ENCODE data around the gene KIF1A. TPM values are rescaled to one million over a fixed set of nuclear protein-coding genes. Genes with fewer than 3 reads are reported as not detected.
"Not testable (repeated sequence)": the region's sequence is repeated elsewhere in the genome, so short reads cannot be mapped to it uniquely, and the experiment has no call there.

Gene KIF1A
- total RNA-seq, 1 donor from 2014 or later: 0.12 TPM

GRCh38 chr2:240848900-240849680 lies 29.1 kb upstream of the KIF1A start:
- ATAC-seq: no peak

DNA sequence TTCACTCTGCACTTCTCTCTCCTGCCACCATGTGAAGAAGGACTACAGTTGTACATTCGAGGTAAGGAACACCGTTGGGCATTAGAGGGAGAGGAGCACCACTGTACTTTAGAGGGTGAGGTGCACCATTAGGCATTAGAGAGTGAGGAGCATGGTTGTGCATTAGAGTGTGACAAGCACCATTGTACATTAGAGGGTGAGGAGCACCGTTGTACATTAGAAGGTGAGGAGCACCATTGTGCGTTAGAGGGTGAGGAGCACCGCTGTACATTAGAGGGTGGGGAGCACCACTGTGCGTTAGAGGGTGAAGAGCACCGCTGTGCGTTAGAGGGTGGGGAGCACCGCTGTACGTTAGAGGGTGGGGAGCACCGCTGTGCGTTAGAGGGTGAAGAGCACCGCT lies 27.8 kb upstream of the KIF1A start:
- ATAC-seq: no peak

DNA sequence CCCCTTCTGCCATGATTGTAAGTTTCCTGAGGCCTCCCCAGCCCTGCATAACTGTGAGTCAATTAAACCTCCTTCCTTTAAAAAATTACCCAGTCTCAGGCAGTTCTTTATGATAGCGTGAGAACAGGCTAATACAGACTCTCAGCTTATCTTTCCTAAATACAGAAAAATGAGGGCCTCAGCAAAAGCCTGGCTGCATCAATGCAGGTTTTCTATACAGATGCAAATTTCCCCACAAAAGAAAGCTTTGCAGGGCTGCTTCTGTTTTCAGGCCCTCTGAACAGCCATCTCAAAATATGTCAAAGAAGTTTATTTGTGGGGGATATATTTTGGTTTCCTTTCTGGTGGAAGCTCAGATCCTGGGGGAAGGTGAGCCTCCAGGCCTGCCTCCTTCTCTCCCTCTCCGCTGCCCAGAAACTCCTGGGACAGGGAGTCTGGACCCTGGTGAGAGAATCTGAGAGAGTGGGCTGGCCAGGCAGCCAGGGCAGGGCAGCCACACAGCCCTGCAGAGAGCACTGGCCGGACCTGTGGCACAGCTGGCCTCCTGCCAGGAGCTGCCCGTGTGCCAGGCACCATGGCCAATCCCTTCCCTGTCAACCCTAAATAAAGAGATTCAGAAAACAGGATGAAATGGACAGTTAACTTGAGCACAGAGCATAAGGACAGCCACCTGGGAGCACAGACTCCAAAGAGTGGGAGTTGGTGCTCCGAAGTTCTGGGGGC lies 27.0 kb upstream of the KIF1A start:
- no peak for ATAC-seq

GRCh38 chr2:240846309-240846708 lies 26.3 kb upstream of the KIF1A start:
- not testable (repeated sequence) for ATAC-seq

- peak; percentile 60 for ATAC-seq
Measured at GRCh38 chr2:240840435-240841060, 20.5 kb upstream of the KIF1A start.

DNA sequence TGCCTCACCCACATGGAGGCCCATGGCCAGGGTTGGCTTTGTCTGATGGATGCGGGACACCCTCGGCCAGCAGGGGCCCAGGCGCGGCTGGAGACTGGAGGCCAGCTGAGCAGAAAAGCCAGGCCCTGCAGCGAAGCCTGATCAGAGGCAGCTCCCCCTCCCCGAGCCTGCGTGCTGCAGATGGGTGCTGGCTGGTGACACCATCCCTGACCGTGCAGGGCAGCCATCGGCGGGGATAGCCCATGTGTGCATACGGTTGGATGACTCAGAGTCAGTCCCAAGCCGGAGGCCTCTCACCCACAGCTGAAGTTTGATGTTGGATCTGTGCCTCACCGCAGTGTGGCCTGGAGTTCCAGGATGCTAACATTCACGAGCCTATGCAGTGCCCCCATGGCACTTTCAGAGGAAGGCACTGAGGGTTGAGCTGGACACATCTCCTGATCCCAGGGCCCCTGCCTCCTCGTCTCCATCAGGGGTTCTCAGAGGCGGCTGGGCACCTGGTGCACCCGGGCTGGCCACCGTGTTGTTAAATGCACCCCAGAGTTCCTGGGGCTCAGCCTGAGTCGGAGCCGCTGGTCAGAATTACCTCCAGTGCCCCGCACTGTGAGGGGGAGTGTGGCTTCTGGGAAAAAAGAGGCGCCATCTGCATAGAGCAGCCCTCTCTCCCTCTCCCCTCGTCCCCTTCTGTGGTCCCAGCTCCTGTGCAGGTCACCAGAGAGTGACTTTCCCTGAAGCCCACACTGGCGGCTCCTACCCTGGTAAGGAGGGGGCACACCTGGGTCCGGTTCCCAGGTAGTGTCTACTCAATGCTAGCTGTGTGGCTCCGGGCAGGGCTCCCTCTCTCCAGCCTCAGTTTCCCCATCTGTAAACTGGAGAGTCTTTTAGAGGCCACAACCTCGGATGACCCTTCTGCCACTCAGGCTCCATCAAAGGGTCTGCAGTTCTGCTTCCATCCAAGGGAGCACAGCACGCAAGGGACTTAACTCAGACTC lies 19.4 kb upstream of the KIF1A start:
- ATAC-seq: no peak

- no peak for ATAC-seq
Measured at GRCh38 chr2:240837621-240838020, 17.6 kb upstream of the KIF1A start.

GRCh38 chr2:240836781-240837467 lies 16.9 kb upstream of the KIF1A start:
- ATAC-seq: no peak

- ATAC-seq: no peak
Measured at GRCh38 chr2:240835528-240835927, 15.5 kb upstream of the KIF1A start.

DNA sequence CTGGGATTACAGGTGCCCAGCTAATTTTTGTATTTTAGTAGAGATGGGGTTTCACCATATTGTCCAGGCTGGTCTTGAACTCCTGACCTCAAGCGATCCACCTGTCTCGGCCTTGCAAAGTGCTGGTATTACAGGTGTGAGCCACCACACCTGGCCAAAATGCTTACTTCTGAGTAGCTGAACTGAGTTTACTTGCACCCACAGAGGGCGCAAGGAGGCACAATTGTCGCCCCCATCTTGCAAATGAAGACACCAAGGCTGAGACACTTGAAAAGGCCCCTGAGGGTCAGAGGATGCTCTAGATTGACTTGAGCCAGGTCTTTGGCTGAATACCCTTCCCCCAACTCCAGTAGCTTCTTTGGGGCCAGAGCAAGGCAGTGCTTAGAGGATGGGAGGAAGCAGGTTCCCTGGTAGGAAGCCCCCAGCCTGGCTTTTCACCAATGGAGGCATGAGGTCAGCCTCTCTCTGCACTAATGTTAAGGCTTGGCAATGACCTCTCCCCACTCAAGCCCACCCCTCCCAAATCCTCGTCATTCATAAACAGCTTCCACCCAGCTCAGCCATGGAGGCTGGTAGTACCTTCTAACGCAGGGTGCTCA lies 14.5 kb upstream of the KIF1A start:
- no peak for ATAC-seq

DNA sequence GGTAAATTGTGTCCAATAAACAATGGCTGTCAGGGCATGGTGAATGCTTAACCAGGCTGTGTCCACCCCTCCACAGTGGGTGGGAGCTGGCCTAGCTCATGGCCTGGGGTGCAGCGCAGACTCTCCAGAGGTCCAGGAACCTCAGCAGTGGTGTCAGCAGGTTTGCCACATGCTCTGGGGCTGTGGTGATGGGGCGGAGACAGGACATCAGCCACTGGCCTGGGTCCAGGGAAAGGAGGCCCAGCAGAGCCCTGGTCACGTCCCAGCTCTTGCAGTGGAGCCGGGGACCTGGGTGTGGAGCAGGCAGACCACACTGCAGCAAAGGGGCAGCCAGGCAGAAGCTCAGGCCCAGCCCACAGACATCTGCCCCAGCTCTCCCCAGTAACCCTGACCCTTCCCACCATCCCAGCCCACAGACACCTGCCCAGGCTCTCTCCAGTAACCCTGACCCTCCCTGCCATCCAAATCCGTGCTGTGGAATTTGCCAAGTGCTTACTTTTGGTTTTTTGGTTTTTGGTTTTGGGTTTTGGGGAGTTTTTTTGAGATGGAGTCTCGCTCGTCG lies 13.8 kb upstream of the KIF1A start:
- no peak for ATAC-seq

DNA sequence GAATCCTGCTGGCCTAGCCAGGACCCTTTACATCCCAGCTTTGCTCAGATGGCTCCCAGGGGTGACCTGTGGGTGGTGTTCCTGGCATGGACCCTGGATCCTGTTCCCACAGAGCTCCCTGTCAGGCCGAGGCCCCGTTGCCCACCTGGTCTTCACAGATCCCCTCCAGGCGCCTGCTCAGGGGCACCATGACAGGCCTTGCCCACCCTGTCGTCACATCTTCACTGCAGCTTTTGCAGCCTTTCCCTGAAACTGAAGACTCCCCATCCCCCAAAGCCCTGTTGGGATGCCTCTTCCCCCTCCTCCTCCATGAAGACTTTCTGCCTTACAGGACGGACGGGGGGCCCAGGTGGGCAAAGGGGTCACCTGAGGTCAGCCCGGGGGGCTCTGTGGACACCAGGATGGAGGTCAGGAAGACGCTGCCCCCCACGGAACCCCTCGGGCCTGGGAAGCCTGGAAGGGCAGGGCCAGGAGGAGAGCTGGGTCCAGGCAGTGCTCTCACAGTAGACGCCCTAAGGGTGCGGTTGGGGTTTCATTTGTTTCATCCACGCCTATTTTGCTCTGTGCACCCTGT lies 13.0 kb upstream of the KIF1A start:
- ATAC-seq: peak; percentile 6

GRCh38 chr2:240832205-240832727 lies 12.2 kb upstream of the KIF1A start:
- peak; percentile 94 for ATAC-seq

DNA sequence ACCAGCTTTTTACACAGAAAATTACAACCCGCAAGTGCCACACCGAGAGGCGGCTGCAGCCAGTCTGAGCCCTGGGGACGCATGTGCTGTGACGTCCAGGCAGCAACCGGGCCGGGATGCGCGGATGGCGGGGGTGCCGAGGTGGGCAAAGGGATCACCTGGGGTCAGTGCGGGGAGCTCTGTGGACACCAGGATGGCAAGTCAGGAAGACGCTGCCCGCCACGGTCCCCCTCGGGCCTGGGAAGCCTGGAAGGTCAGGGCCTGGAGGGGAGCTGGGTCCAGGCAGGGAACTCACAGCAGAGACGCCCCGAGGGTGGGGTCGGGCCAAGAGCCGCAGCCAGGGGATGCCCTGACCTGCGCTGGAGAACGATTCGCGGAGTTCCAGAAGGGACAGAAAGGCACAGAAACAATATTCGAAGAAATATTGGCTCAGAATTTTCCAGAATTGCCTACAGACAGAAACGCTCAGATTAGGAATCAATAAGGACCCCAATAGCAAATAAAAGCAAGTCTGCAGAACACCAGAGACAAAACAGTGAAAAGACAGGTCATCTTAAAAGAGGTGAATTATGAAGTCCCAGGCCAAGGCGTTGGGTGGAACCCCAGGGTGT lies 11.7 kb upstream of the KIF1A start:
- ATAC-seq: no peak

GRCh38 chr2:240825476-240825875 lies 5.5 kb upstream of the KIF1A start:
- no peak for ATAC-seq

- ATAC-seq: no peak
Measured at GRCh38 chr2:240823449-240824336, 3.7 kb upstream of the KIF1A start.

DNA sequence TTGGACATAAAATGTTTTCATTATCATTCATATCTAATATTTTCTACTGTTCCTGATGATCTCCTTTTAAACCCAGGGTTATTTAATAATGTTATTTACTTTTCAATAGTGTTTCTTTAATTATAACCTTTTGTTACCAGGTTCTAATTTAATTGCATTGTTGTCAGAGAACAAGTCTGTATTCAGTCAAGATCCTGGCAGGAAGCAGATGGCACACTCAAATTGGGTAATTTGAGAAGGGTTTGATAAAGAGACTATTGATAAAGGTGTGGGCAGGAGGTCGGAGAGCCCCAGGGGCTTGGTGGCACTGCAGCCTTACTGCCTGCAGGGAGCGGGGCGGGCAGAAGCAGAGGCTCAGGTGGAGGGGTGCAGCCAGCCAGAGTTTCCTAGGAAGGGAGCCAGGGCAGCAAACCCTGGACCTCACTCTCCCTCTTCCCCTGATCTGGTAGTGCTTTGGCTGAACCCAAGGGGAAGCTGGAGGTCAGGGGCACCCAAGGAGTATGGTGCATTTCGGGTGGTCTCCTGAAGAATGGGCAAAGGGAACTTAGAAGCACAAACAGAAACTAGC lies 2.3 kb upstream of the KIF1A start:
- no peak for ATAC-seq

- ATAC-seq: no peak
Measured at GRCh38 chr2:240821429-240821778, 1.4 kb upstream of the KIF1A start.

Data from esophagus mucosa (tissue), 1 donor.